GM18907 (cell line): ENCODE measurements around the gene SIGLEC7.

Source experiments
- ATAC-seq: cut with Tn5 transposase; IDR thresholded peaks from one replicate; pipeline ENCODE4 v1.9.1; 2021; ENCODE audit warnings: mild to moderate bottlenecking, moderate library complexity; ENCODE audit not compliant: unreplicated experiment

The SIGLEC7 gene

GRCh38 chr19:51116736-51117286 lies 25.3 kb upstream of the SIGLEC7 start:
- ATAC-seq, result no peak

- no peak for ATAC-seq
Observed at GRCh38 chr19:51119101-51119500, 23.0 kb upstream of the SIGLEC7 start.

GRCh38 chr19:51119611-51120010 lies 22.5 kb upstream of the SIGLEC7 start:
- no peak for ATAC-seq

- no peak for ATAC-seq
Observed at GRCh38 chr19:51120160-51120559, 21.9 kb upstream of the SIGLEC7 start.

GRCh38 chr19:51121257-51121656 lies 20.8 kb upstream of the SIGLEC7 start:
- ATAC-seq, result no peak

GRCh38 chr19:51122112-51122981 lies 19.8 kb upstream of the SIGLEC7 start:
- ATAC-seq, result no peak

- ATAC-seq, result no peak
Observed at GRCh38 chr19:51123381-51123800, 18.7 kb upstream of the SIGLEC7 start.

- ATAC-seq, result no peak
Observed at GRCh38 chr19:51123802-51124201, 18.3 kb upstream of the SIGLEC7 start.

GRCh38 chr19:51124216-51124615 lies 17.9 kb upstream of the SIGLEC7 start:
- ATAC-seq, result no peak

- no peak for ATAC-seq
Observed at GRCh38 chr19:51124729-51125128, 17.4 kb upstream of the SIGLEC7 start, which contains the start of gene SIGLEC9. SIGLEC9 (plus strand) TSS chr19:51124906; CDS start chr19:51124975, 69 bp downstream.

- no peak for ATAC-seq
Observed at GRCh38 chr19:51125421-51126075, 16.6 kb upstream of the SIGLEC7 start.

- no peak for ATAC-seq
Observed at GRCh38 chr19:51127032-51127431, 15.1 kb upstream of the SIGLEC7 start.

- no peak for ATAC-seq
Observed at GRCh38 chr19:51127755-51128154, 14.3 kb upstream of the SIGLEC7 start.

- no peak for ATAC-seq
Observed at GRCh38 chr19:51128227-51128626, 13.9 kb upstream of the SIGLEC7 start.

GRCh38 chr19:51129716-51130115 lies 12.4 kb upstream of the SIGLEC7 start:
- ATAC-seq, result no peak

GRCh38 chr19:51131780-51132680 lies 10.1 kb upstream of the SIGLEC7 start:
- no peak for ATAC-seq

GRCh38 chr19:51135004-51135403 lies 7.1 kb upstream of the SIGLEC7 start:
- no peak for ATAC-seq

- ATAC-seq, result no peak
Observed at GRCh38 chr19:51135986-51136762, 5.9 kb upstream of the SIGLEC7 start.

GRCh38 chr19:51136851-51137551 lies 5.1 kb upstream of the SIGLEC7 start:
- ATAC-seq, result no peak
